ENCODE measurements around the gene EGFL8. TPM values are rescaled to one million over a fixed set of nuclear protein-coding genes. Genes with fewer than 3 reads are reported as not detected.

Gene EGFL8
- total and polyA plus RNA-seq, 9 of the 15 experiments (the other 6 are each of a cell fraction or from before 2014, with no cell fraction given): 2.2 to 47.4 (median 14.2) TPM

DNA sequence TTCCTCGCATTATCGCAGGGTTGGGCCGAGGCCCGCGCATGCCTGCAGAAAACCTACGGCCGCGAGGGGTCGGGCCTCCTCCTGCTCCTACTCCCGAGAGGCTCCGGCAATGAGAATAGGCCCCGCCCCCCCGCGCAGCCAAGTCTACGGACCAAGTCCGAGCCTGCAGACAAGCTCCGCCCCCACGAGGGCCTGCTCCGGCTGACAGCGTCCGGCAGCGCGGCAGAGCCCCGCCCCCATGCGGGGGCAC, 31.2 kb downstream of the EGFL8 start (continued):
- TF ChIP-seq MAZ (CRISPR knock-in tag; conservative IDR thresholded peaks at IDR 0.05 in 1 of 2, IDR thresholded peaks at IDR 0.05 in 1 of 2) (peak in 1 of 2 experiments; percentile 98; a peak in 2 of 4 replicates), RCOR1 (IDR thresholded peaks at IDR 0.05; ENCODE audit: borderline replicate concordance in 1 of 2, low read depth in 2 of 2, low read length in 2 of 2) (peak in 1 of 2 experiments; percentile 28; a peak in 1 of 4 replicates), ZKSCAN1 (IDR thresholded peaks at IDR 0.05; ENCODE audit: low read depth, low read length) (no peak), KDM4B (IDR thresholded peaks at IDR 0.05; ENCODE audit: borderline replicate concordance in 2 of 2, low read depth in 1 of 2) (0 out of 4 replicates have a peak, but pooled peaks of 1 of the 2 experiments have one; percentile 65), ATF7 (IDR thresholded peaks at IDR 0.05) (peak; percentile 84), RNF2 (IDR thresholded peaks at IDR 0.05) (0 out of 2 replicates have a peak, but pooled peaks have one; percentile 51), KAT7 (CRISPR knock-in tag; IDR thresholded peaks at IDR 0.05; ENCODE audit: borderline replicate concordance) (peak; percentile 97; the same call in 1 of the 2 replicates), CHD2 (IDR thresholded peaks at IDR 0.05; ENCODE audit: low read depth, low read length) (0 out of 2 replicates have a peak, but pooled peaks have one; percentile 75), KLF13 (tag; IDR thresholded peaks at IDR 0.05; ENCODE audit: borderline replicate concordance, low read depth) (peak; percentile 66; the same call in 1 of the 2 replicates)
- TF ChIP-seq, protein P1, sequence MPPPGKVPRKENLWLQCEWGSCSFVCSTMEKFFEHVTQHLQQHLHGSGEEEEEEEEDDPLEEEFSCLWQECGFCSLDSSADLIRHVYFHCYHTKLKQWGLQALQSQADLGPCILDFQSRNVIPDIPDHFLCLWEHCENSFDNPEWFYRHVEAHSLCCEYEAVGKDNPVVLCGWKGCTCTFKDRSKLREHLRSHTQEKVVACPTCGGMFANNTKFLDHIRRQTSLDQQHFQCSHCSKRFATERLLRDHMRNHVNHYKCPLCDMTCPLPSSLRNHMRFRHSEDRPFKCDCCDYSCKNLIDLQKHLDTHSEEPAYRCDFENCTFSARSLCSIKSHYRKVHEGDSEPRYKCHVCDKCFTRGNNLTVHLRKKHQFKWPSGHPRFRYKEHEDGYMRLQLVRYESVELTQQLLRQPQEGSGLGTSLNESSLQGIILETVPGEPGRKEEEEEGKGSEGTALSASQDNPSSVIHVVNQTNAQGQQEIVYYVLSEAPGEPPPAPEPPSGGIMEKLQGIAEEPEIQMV (tag; conservative IDR thresholded peaks at IDR 0.05; ENCODE audit: low read depth): peak; percentile 89
- TF ChIP-seq, protein P2, sequence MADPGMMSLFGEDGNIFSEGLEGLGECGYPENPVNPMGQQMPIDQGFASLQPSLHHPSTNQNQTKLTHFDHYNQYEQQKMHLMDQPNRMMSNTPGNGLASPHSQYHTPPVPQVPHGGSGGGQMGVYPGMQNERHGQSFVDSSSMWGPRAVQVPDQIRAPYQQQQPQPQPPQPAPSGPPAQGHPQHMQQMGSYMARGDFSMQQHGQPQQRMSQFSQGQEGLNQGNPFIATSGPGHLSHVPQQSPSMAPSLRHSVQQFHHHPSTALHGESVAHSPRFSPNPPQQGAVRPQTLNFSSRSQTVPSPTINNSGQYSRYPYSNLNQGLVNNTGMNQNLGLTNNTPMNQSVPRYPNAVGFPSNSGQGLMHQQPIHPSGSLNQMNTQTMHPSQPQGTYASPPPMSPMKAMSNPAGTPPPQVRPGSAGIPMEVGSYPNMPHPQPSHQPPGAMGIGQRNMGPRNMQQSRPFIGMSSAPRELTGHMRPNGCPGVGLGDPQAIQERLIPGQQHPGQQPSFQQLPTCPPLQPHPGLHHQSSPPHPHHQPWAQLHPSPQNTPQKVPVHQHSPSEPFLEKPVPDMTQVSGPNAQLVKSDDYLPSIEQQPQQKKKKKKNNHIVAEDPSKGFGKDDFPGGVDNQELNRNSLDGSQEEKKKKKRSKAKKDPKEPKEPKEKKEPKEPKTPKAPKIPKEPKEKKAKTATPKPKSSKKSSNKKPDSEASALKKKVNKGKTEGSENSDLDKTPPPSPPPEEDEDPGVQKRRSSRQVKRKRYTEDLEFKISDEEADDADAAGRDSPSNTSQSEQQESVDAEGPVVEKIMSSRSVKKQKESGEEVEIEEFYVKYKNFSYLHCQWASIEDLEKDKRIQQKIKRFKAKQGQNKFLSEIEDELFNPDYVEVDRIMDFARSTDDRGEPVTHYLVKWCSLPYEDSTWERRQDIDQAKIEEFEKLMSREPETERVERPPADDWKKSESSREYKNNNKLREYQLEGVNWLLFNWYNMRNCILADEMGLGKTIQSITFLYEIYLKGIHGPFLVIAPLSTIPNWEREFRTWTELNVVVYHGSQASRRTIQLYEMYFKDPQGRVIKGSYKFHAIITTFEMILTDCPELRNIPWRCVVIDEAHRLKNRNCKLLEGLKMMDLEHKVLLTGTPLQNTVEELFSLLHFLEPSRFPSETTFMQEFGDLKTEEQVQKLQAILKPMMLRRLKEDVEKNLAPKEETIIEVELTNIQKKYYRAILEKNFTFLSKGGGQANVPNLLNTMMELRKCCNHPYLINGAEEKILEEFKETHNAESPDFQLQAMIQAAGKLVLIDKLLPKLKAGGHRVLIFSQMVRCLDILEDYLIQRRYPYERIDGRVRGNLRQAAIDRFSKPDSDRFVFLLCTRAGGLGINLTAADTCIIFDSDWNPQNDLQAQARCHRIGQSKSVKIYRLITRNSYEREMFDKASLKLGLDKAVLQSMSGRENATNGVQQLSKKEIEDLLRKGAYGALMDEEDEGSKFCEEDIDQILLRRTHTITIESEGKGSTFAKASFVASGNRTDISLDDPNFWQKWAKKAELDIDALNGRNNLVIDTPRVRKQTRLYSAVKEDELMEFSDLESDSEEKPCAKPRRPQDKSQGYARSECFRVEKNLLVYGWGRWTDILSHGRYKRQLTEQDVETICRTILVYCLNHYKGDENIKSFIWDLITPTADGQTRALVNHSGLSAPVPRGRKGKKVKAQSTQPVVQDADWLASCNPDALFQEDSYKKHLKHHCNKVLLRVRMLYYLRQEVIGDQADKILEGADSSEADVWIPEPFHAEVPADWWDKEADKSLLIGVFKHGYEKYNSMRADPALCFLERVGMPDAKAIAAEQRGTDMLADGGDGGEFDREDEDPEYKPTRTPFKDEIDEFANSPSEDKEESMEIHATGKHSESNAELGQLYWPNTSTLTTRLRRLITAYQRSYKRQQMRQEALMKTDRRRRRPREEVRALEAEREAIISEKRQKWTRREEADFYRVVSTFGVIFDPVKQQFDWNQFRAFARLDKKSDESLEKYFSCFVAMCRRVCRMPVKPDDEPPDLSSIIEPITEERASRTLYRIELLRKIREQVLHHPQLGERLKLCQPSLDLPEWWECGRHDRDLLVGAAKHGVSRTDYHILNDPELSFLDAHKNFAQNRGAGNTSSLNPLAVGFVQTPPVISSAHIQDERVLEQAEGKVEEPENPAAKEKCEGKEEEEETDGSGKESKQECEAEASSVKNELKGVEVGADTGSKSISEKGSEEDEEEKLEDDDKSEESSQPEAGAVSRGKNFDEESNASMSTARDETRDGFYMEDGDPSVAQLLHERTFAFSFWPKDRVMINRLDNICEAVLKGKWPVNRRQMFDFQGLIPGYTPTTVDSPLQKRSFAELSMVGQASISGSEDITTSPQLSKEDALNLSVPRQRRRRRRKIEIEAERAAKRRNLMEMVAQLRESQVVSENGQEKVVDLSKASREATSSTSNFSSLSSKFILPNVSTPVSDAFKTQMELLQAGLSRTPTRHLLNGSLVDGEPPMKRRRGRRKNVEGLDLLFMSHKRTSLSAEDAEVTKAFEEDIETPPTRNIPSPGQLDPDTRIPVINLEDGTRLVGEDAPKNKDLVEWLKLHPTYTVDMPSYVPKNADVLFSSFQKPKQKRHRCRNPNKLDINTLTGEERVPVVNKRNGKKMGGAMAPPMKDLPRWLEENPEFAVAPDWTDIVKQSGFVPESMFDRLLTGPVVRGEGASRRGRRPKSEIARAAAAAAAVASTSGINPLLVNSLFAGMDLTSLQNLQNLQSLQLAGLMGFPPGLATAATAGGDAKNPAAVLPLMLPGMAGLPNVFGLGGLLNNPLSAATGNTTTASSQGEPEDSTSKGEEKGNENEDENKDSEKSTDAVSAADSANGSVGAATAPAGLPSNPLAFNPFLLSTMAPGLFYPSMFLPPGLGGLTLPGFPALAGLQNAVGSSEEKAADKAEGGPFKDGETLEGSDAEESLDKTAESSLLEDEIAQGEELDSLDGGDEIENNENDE (IDR thresholded peaks at IDR 0.05; ENCODE audit: low read depth, low read length): peak; percentile 56
- TF ChIP-seq, protein P3, sequence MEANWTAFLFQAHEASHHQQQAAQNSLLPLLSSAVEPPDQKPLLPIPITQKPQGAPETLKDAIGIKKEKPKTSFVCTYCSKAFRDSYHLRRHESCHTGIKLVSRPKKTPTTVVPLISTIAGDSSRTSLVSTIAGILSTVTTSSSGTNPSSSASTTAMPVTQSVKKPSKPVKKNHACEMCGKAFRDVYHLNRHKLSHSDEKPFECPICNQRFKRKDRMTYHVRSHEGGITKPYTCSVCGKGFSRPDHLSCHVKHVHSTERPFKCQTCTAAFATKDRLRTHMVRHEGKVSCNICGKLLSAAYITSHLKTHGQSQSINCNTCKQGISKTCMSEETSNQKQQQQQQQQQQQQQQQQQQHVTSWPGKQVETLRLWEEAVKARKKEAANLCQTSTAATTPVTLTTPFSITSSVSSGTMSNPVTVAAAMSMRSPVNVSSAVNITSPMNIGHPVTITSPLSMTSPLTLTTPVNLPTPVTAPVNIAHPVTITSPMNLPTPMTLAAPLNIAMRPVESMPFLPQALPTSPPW (CRISPR knock-in tag; IDR thresholded peaks at IDR 0.05): peak; percentile 80
- TF ChIP-seq, protein P4, sequence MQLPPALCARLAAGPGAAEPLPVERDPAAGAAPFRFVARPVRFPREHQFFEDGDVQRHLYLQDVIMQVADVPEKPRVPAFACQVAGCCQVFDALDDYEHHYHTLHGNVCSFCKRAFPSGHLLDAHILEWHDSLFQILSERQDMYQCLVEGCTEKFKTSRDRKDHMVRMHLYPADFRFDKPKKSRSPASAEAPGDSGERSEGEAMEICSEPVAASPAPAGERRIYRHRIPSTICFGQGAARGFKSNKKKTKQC (CRISPR knock-in tag; IDR thresholded peaks at IDR 0.05): no peak

All from K562 (cell line).